Hematopoietic multipotent progenitor cell treated with erythropoietin and hydrocortisone succinate and interleukin-3 and kit ligand, for 15 days (in vitro differentiated cells): ENCODE measurements around the gene AGBL1.

Source experiments
- DNase-seq: peaks from one replicate; pipeline ENCODE4 v3.0.0-alpha.2; 2015; ENCODE audit warnings: low spot score

Gene AGBL1

GRCh38 chr15:86236356-86237110 lies 156.9 kb downstream of the AGBL1 start:
- DNase-seq = no peak

DNA sequence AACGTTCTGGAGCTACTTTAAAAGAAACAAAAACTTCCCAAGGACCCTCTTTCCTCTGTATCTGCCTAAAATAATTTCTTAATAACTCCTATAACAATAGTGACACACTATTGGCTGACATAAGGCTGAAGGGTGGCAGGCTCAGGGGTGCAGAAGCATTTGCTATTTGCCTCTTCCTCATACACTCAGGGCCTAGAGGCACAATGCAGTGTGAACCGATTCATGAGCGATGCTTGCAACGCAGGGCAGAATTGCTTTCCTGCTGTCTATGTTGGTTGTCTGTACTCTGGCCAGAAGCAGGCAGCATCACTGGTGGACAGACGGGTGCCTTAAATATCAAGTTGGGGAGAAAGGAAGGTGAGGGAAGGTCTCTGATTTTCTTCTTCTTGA lies 157.4 kb downstream of the AGBL1 start:
- DNase-seq = no peak

- no peak for DNase-seq
These were observed 167.7 kb downstream of the AGBL1 start for GRCh38 chr15:86247249-86247955.

GRCh38 chr15:86255247-86255646 lies 175.6 kb downstream of the AGBL1 start:
- DNase-seq = no peak

DNA sequence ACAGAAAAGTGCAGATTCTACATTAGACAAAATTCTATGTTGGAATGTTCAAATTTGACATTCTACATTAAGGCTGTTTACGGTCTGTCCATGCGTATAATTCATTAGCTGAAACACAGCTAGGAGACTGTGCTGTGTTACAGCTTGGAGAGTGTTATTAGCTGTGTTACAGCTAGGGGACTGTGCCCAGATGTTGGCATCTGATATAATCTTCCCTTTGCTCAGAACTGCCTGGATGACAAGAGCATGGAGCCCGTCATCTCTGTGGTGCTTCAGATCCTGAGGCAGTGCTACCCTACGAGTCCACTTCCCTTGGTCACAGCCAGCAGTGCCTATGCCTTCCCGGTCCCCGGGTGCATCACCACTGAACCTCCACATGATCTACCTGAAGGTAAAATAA lies 177.0 kb downstream of the AGBL1 start:
- no peak for DNase-seq

- DNase-seq = no peak
These were observed 179.9 kb downstream of the AGBL1 start for GRCh38 chr15:86259589-86259988.

DNA sequence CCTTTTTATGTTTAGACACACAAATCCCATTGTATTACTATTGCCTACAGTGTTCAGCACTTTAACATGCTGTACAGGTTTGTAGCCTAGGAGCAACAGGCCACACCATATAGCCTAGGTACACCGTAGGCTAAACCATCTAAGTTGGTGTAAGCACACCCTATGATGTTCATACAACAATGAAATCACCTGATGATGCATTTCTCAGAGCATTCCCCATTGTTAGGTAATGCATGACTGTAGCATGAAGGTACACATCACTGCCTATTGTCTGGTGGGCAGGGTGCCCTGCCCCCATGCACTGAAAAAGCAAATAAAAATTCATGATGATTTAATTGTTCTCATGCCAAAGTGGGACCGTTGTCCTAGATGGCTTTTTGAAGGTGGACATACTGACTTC lies 183.6 kb downstream of the AGBL1 start:
- DNase-seq = no peak

GRCh38 chr15:86266896-86267484 lies 187.3 kb downstream of the AGBL1 start:
- no peak for DNase-seq

GRCh38 chr15:86267892-86268291 lies 188.2 kb downstream of the AGBL1 start:
- DNase-seq = no peak

DNA sequence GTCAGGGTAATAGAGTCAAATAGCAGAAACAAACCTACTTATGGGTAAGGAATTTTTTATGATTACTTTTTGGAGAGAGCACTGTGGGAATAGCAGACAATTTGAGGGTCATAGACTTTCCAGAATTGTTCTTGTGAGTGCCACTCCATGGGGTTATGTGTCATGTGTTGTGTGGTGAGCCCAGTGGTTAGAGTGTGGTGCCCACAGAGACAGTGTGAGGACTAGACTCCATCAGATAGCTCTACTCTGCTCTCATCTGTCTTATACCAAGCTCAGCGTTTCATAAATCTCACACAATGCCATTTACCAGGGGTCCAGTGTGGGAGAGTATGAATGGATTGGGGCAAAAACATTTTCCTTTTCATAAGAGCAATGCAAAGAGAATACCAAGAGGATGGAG lies 188.9 kb downstream of the AGBL1 start:
- DNase-seq = no peak

DNA sequence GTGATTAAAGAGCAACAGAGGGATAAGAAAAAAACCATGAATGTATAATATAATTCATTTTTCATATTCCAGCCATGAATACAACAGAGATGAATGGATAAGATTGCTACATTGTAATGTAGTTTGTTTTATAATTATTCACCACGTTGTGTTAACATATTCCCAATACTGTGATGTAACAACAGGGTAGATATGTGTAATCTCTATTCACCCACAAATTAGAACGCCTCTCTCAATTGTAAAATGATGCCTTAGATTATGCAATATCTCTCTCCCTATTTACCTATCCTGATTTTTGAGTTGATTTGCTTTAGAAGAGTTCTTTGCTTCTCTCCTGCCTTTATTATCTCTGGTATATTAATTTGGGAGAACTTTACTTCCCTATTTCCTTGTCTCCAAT lies 193.6 kb downstream of the AGBL1 start:
- DNase-seq = no peak

- no peak for DNase-seq
These were observed 195.7 kb downstream of the AGBL1 start for GRCh38 chr15:86275361-86275760.

- no peak for DNase-seq
These were observed 198.9 kb downstream of the AGBL1 start for GRCh38 chr15:86278586-86278985.

DNA sequence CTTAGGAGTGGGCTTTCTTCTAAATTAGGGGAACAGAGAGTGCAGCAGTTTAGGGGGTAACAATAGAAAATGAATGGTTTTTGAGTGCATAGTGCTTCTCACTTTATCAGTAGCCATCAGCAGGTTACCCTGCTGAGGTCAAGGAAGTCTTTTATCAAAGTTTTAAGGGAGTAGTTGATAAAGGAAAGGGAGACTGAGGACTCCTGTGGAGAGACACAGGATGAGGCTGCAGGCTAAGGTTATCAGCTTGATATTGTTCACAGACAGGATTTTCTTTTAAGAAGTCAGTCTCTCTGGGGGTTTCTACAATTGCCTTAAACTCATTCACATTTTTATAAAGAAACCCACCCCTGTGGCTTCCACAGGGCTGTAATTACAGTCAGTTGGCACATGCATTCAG lies 205.0 kb downstream of the AGBL1 start:
- no peak for DNase-seq

DNA sequence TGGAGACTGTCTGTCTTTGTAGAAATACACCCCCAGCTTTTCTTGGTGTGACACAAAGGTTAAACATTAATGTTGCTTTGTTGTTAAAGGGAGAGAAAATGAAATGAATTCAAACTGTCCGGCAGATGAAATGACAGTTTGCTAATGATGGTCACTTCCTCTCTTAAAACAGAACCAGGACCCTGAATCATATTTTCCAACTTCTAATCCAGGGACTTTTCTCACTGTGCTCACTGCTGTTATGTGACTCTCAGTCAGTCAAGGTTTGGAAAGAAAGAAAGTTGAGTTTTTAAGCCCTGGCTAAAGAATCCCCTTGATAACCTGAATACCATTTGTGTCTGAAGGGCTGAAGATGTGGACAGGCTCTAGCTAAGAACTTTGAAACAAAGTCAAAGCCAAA lies 215.8 kb downstream of the AGBL1 start:
- no peak for DNase-seq

GRCh38 chr15:86296769-86297168 lies 217.1 kb downstream of the AGBL1 start:
- no peak for DNase-seq

DNA sequence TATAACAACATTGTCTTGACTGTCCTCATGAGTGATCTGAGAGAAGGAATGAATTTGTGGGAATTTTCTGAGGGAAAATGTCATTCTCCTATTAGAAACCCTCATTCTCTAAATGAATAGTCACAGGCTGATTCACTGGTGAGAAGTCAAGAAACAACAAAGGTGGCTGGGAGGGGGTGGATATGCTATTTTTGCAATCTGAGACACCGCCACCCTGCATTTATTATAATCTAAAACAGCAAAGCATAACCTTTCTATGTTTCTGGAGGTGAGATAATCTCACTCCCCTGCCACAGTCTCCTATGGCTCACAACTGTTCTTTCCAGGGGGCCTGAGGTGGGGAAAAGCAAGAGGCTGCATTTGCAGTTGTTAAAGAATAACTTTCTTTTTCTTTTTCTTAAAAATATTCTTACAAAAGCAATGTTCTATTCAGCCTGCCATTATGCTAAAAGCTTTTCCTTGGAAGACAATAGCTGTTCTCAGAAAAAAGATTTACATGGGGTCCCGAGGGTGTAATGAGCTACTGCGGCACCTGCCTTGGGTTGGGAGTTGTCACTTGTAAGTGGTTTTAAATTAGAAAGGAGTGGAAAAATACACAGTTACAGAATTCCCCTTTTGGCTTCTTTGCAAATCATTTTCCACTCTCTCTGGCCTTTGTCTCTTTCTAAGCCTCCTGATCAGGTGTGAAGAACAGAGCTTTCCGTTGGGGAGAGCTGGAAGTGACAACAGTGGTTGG lies 220.9 kb downstream of the AGBL1 start:
- no peak for DNase-seq

- no peak for DNase-seq
These were observed 232.1 kb downstream of the AGBL1 start for GRCh38 chr15:86311568-86312280.

DNA sequence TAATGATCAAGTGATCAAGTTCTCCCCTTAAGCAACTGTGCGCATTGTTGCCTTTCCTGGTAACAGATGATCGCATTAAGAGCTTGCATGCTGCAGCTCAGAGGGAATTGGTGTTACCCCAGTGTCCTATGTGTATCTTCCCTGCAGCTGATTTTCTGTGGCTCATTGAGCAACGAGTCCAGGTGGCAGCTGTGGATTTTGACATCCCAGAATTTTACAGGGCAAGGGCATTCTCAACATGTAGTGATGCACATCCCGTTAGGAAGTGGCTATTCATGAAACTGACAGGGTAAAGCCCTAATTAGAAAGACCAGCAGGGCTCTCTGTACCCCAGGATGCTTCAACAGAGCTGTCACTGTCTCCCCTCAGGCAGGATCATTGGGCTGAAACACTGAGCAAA lies 232.8 kb downstream of the AGBL1 start:
- DNase-seq = no peak

GRCh38 chr15:86316216-86316615 lies 236.5 kb downstream of the AGBL1 start:
- DNase-seq = no peak

GRCh38 chr15:86316726-86317383 lies 237.2 kb downstream of the AGBL1 start:
- no peak for DNase-seq

DNA sequence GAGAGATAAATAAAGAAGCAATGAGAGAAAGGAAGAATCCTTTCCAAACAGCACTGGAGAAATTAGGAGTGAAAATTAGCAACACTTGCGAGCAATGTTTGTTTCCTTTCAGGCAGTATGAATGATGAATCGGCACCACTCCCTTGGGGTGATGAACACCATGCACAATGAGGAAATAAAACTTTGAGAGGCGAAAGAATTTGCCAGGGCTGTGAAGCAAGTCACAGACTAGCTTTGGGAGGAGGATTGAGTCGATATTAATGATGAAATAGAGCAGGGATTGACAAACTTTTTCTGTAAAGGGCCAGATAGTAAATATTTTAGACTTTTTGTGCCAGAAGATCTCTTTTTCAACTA lies 237.7 kb downstream of the AGBL1 start:
- no peak for DNase-seq
